Esophagus muscularis mucosa (tissue), 4 donors: ENCODE results near the gene XRCC4. TPM values are rescaled to one million over a fixed set of nuclear protein-coding genes. Genes with fewer than 3 reads are reported as not detected.

ENCODE experiments used
- DNase-seq: peaks from one replicate; pipeline ENCODE4 v3.0.0-alpha.2; 2017; ENCODE audit errors: extremely low spot score
- H3K27ac ChIP-seq, 4 donors: fragments of 200-600 bp; sonication (generic); replicated peaks in 1 of 4; 1 replicate in 3 of 4; 2 replicates in 1 of 4; pipeline ENCODE4 v1.5.1; 2016 to 2019; ENCODE audit warnings: mild to moderate bottlenecking in 1 of 4
- H3K27me3 ChIP-seq, 4 donors: fragments of 200-600 bp; sonication (generic); one replicate each; pipeline versions ENCODE4 v1.5.1 to v1.6.0; 2016 to 2019
- H3K36me3 ChIP-seq, 4 donors: fragments of 200-600 bp; sonication (generic); one replicate each; pipeline ENCODE4 v1.5.1; 2016 to 2019
- H3K4me1 ChIP-seq, 4 donors: fragments of 200-600 bp; sonication (generic); one replicate each; pipeline ENCODE4 v1.5.1; 2016 to 2019
- H3K4me3 ChIP-seq, 4 donors: fragments of 200-600 bp; sonication (generic); 1 replicate in 2 of 4; 2 replicates in 2 of 4; pipeline ENCODE4 v1.5.1; 2016 to 2019; ENCODE audit warnings: mild to moderate bottlenecking in 4 of 4, moderate library complexity in 1 of 4
- H3K9me3 ChIP-seq, 4 donors: fragments of 200-600 bp; sonication (generic); 1 replicate in 3 of 4; 2 replicates in 1 of 4; pipeline ENCODE4 v1.5.1; 2016 to 2019
- EP300 ChIP-seq: sonication (generic); formaldehyde crosslinking; IDR thresholded peaks from one replicate; pipeline ENCODE4 v1.6.1; 2017; ENCODE audit warnings: antibody characterized with exemption
- POLR2A ChIP-seq: fragments of 450-650 bp; IDR thresholded peaks from one replicate; pipeline ENCODE4 v1.6.1; 2017; ENCODE audit warnings: antibody characterized with exemption, moderate library complexity, mild to moderate bottlenecking, low read depth
- POLR2AphosphoS5 ChIP-seq, 2 donors: sonication (generic); formaldehyde crosslinking; IDR thresholded peaks; one replicate each; pipeline ENCODE4 v1.6.1; 2017; ENCODE audit warnings: antibody characterized with exemption in 2 of 2
- WGBS: methylation state at CpG from one replicate; pipeline ENCODE4 v1.1.5; 2018; 5-methylcytosine and 5-hydroxymethylcytosine counted together
- intact Hi-C: fragments of 100-400 bp; cut with DNase I; formaldehyde crosslinking; loops from one replicate; pipeline ENCODE4 v1.15.1; 2023
- total RNA-seq, 4 donors: library from RNA; depleted of rRNA; stranded (reverse); fragments of >200 nt; gene quantifications; one replicate each; pipeline versions ENCODE4 v1.1.0 to v1.2.1, GENCODE V29; 2016
- TF ChIP-seq, protein P1 (sequence below), 3 experiments: fragments of 200-600 bp in 2 of 3; fragments of 450-650 bp in 1 of 3; sonication (generic) in 2 of 3; IDR thresholded peaks; one replicate each; pipeline ENCODE4 v1.5.1; 2017 to 2019; ENCODE audit warnings: antibody characterized with exemption in 3 of 3, mild to moderate bottlenecking in 2 of 3, moderate library complexity in 1 of 3

XRCC4 gene
- total RNA-seq, 4 donors from 2014 or later: 4.5 to 7.1 (median 5.3) TPM

DNA sequence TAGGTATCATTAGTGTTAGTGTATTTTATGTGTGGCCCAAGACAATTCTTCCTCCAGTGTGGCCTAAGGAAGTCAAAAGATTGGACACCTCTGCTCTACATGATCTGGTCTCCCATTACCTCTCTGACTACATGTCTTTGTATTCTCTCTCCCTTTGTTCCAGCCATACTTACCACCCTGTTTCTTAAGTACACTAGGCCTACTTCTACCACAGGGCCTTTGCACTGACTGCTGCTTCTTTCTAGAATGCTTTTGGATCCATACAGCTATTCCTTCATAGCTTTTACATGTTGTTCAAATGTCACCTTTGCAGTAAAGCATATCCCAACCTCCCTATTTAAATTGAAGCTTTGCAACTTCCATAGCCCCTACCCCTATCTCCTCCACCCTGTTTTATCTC lies 5.4 kb downstream of the XRCC4 start:
- Histone ChIP-seq H3K4me3 (no peak overlapping the region), H3K27me3 (no peaks in the 10 kb centered on the region), H3K27ac (no peak overlapping the region), H3K4me1 (peaks cover 7 to 12% (median 8%) of the 10 kb centered on the region in 4 donors), H3K36me3 (no peaks in the 10 kb centered on the region), H3K9me3 (no peaks in the 10 kb centered on the region)
- TF ChIP-seq, protein P1, sequence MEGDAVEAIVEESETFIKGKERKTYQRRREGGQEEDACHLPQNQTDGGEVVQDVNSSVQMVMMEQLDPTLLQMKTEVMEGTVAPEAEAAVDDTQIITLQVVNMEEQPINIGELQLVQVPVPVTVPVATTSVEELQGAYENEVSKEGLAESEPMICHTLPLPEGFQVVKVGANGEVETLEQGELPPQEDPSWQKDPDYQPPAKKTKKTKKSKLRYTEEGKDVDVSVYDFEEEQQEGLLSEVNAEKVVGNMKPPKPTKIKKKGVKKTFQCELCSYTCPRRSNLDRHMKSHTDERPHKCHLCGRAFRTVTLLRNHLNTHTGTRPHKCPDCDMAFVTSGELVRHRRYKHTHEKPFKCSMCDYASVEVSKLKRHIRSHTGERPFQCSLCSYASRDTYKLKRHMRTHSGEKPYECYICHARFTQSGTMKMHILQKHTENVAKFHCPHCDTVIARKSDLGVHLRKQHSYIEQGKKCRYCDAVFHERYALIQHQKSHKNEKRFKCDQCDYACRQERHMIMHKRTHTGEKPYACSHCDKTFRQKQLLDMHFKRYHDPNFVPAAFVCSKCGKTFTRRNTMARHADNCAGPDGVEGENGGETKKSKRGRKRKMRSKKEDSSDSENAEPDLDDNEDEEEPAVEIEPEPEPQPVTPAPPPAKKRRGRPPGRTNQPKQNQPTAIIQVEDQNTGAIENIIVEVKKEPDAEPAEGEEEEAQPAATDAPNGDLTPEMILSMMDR (IDR thresholded peaks at IDR 0.05): no peak
- TF ChIP-seq POLR2AphosphoS5 (IDR thresholded peaks at IDR 0.05): no peak
- TF ChIP-seq POLR2A: no peak
- TF ChIP-seq EP300: no peak
- DNase-seq: no peak
- intact Hi-C loops: no loop called here

DNA sequence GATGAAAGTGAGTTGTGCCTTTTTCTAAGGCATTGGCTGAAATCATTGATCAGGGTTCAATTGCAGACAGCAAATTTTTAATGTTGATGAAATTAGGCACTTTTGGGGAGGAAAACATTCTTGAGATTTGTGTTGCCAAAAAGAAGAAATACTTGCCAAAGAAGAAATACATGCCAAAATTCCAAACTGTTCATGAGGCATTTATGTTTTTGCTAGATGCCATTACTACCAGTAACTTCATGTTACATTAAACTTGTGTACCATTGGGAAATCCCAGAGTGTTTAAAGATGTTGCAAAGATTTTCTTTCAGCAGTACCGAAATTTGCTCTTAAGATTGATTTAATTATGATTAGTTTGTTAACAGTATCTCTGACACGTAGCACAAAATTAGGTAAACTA lies 7.0 kb downstream of the XRCC4 start:
- TF ChIP-seq EP300: no peak
- TF ChIP-seq POLR2A: no peak
- TF ChIP-seq POLR2AphosphoS5 (IDR thresholded peaks at IDR 0.05): no peak
- TF ChIP-seq, protein P1 (IDR thresholded peaks at IDR 0.05): no peak
- intact Hi-C loops: no loop called here
- no peak overlapping the region for H3K4me3 ChIP-seq
- 91% methylated on average over 2 of the region's 2 CpGs for WGBS
- H3K36me3 ChIP-seq: no peaks in the 10 kb centered on the region
- no peaks in the 10 kb centered on the region for H3K27me3 ChIP-seq
- H3K9me3 ChIP-seq: no peaks in the 10 kb centered on the region
- H3K4me1 ChIP-seq: no peaks in the 10 kb centered on the region
- no peak overlapping the region for H3K27ac ChIP-seq
- no peak for DNase-seq

DNA sequence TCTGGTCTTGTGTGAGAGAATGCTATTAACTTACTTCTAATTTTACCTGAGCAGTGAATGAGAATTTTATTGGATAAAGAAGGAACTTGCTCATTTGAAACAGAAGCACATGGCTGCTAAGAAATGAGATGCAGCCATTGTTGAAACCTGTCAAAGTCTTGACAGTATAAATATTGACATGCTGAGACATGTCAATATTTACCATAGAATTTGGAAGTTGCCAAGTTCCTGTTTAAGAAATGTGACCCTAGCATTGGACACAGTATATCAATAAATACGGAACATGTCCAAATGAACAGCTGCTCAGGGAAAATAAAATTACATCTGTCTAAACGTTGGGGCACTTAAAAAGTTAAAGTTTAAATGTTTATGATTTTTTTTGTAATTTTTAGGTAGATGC lies 7.8 kb downstream of the XRCC4 start:
- DNase-seq: no peak
- intact Hi-C loops: no loop called here
- no peaks in the 10 kb centered on the region for H3K4me1 ChIP-seq
- H3K27me3 ChIP-seq: no peaks in the 10 kb centered on the region
- no peak overlapping the region for H3K27ac ChIP-seq
- no peaks in the 10 kb centered on the region for H3K36me3 ChIP-seq
- no peak overlapping the region for H3K4me3 ChIP-seq
- 73% methylated on average over 2 of the region's 2 CpGs for WGBS
- TF ChIP-seq EP300 (no peak), POLR2A (no peak), POLR2AphosphoS5 (IDR thresholded peaks at IDR 0.05) (no peak)
- TF ChIP-seq, protein P1 (IDR thresholded peaks at IDR 0.05): no peak
- H3K9me3 ChIP-seq: no peaks in the 10 kb centered on the region

DNA sequence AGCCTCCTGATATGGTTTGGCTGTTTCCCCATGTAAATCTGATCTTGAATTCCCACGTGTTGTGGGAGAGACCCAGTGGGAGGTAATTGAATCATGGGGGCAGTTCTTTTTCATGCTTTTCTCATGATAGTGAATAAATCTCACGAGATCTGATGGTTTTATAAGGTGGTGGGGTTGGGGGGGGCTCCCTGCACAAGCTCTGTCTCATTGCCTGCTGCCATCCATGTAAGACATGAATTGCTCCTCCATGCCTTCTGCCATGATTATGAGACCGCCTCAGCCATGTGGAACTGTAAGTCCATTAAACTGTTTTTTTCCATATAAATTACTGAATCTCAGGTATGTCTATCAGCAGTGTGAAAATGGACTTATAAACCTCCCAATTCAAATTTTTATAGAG lies 12.8 kb downstream of the XRCC4 start:
- no peak for DNase-seq
- no peak overlapping the region for H3K27ac ChIP-seq
- WGBS: 95% methylated on average over 3 of the region's 3 CpGs
- TF ChIP-seq, protein P1 (IDR thresholded peaks at IDR 0.05): no peak
- TF ChIP-seq EP300 (no peak), POLR2A (no peak)
- no peaks in the 10 kb centered on the region for H3K4me1 ChIP-seq
- no peak overlapping the region for H3K4me3 ChIP-seq
- no peaks in the 10 kb centered on the region for H3K27me3 ChIP-seq
- H3K9me3 ChIP-seq: peaks cover 0 to 21% (median 12%) of the 10 kb centered on the region in 4 donors
- intact Hi-C loops: no loop called here
- H3K36me3 ChIP-seq: no peaks in the 10 kb centered on the region

DNA sequence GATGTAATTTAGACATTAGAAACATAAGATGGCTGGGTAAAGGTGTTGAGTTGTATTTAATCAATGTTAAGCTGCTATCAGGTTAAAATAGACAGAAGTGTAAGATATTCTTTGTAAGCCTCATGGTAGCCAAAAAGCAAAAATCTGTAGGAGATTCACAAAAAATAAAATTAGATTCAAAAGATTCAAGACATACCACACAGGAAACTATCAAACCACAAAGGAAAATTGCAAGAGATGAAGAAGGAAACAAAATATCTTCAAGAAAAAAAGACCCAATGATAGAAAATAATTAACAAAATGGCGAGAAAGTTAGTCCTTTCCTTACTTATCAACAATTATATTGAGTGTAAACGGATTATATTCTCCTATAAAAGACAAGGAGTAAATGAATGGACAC lies 15.3 kb downstream of the XRCC4 start:
- no peak for TF ChIP-seq POLR2A
- TF ChIP-seq POLR2AphosphoS5 (IDR thresholded peaks at IDR 0.05): no peak
- TF ChIP-seq, protein P1 (IDR thresholded peaks at IDR 0.05): no peak
- TF ChIP-seq EP300: no peak
- Histone ChIP-seq H3K27me3 (no peaks in the 10 kb centered on the region), H3K4me1 (no peaks in the 10 kb centered on the region), H3K27ac (no peak overlapping the region), H3K4me3 (no peak overlapping the region), H3K36me3 (no peaks in the 10 kb centered on the region), H3K9me3 (peaks cover 0 to 21% (median 12%) of the 10 kb centered on the region in 4 donors)
- intact Hi-C loops: no loop called here
- DNase-seq: no peak
- 87% methylated on average over 2 of the region's 2 CpGs for WGBS
